Measurements from ENCODE around the gene RSL24D1. TPM values are rescaled to one million over a fixed set of nuclear protein-coding genes. Genes with fewer than 3 reads are reported as not detected.

The RSL24D1 gene
- polyA plus RNA-seq, result 10 to 100 TPM; 42.7 to 79.3 (median 78.3) TPM
- long read RNA-seq, donor 1, result 0 reads
- long read RNA-seq, donor 2, transcript RSL24D1-201 (6 exons, 2,015 nt), result major isoform, 27 of 35 reads
- long read RNA-seq, donor 2, partial matches to known transcripts, result 8 of 35 reads
- long read RNA-seq, donor 2, other reads (novel, unspliced or antisense), result 0 of 35 reads
- long read RNA-seq, donor 3, transcript RSL24D1-201 (6 exons, 2,015 nt), result major isoform, 27 of 47 reads
- long read RNA-seq, donor 3, partial matches to known transcripts, result 20 of 47 reads
- long read RNA-seq, donor 3, other reads (novel, unspliced or antisense), result 0 of 47 reads
- long read RNA-seq, donor 4, partial matches to known transcripts, result 0 of 1 reads
- long read RNA-seq, donor 4, other reads (novel, unspliced or antisense), result 0 of 1 reads
- long read RNA-seq, donor 5, transcript RSL24D1-201 (6 exons, 2,015 nt), result major isoform, 10 of 10 reads
- long read RNA-seq, donor 5, partial matches to known transcripts, result 0 of 10 reads
- long read RNA-seq, donor 5, other reads (novel, unspliced or antisense), result 0 of 10 reads
- long read RNA-seq, donor 6, transcript RSL24D1-201 (6 exons, 2,015 nt), result major isoform, 37 of 49 reads
- long read RNA-seq, donor 6, partial matches to known transcripts, result 12 of 49 reads
- long read RNA-seq, donor 6, other reads (novel, unspliced or antisense), result 0 of 49 reads
- long read RNA-seq, donor 7, transcript RSL24D1-201 (6 exons, 2,015 nt), result major isoform, 85 of 102 reads
- long read RNA-seq, donor 7, partial matches to known transcripts, result 17 of 102 reads
- long read RNA-seq, donor 7, other reads (novel, unspliced or antisense), result 0 of 102 reads
- long read RNA-seq, donor 8, partial matches to known transcripts, result 0 of 4 reads
- long read RNA-seq, donor 8, other reads (novel, unspliced or antisense), result 0 of 4 reads
- long read RNA-seq, donor 9, transcript RSL24D1-201 (6 exons, 2,015 nt), result major isoform, 10 of 10 reads
- long read RNA-seq, donor 9, partial matches to known transcripts, result 0 of 10 reads
- long read RNA-seq, donor 9, other reads (novel, unspliced or antisense), result 0 of 10 reads
- long read RNA-seq, donor 10, transcript RSL24D1-201 (6 exons, 2,015 nt), result major isoform, 82 of 97 reads
- long read RNA-seq, donor 10, partial matches to known transcripts, result 15 of 97 reads
- long read RNA-seq, donor 10, other reads (novel, unspliced or antisense), result 0 of 97 reads

GRCh38 chr15:55196458-55197361 is at the start of gene RSL24D1:
Gene RSL24D1, minus strand, starts transcription at chr15:55196941. Its CDS starts 51 bp downstream, at chr15:55196890.
- Histone ChIP-seq H3K4me3 (ENCODE audit: low read depth in 1 of 3, low read length in 3 of 3) (peak within 1 kb of the TSS; percentile 66 to 91 (median 74)), H3K9me3 (ENCODE audit: control insufficient read depth in 2 of 2, insufficient read depth in 1 of 2, low read depth in 1 of 2, low read length in 1 of 2) (no peaks in the 10 kb centered on the region), H3K36me3 (ENCODE audit: control insufficient read depth in 3 of 3, insufficient read depth in 2 of 3, low read depth in 1 of 3, low read length in 3 of 3) (peaks cover 0 to 1% (median 0%) of the 10 kb centered on the region in 3 donors), H3K27ac (ENCODE audit: low read depth in 1 of 3, low read length in 2 of 3) (peak within 1 kb of the TSS; percentile 88 to 95 (median 94)), H3K27me3 (ENCODE audit: control insufficient read depth in 3 of 3, insufficient read depth in 3 of 3, low read length in 3 of 3) (no peaks in the 10 kb centered on the region), H3K4me1 (ENCODE audit: control insufficient read depth in 3 of 3, insufficient read depth in 2 of 3, low read depth in 1 of 3, low read length in 2 of 3) (peaks cover 0 to 12% (median 4%) of the 10 kb centered on the region in 3 donors)
- DNase-seq (peak; percentile 98 to 99), FAIRE-seq (peak; percentile 55)
- WGBS, 3 donors, result 0 to 1% (median 0%) methylated on average over 62 of the region's 62 CpGs

- no peaks in the 10 kb centered on the region for H3K36me3 ChIP-seq (ENCODE audit: control insufficient read depth in 3 of 3, insufficient read depth in 2 of 3, low read depth in 1 of 3, low read length in 3 of 3)
- FAIRE-seq (no peak), DNase-seq (no peak)
- H3K9me3 ChIP-seq (ENCODE audit: control insufficient read depth in 2 of 2, insufficient read depth in 1 of 2, low read depth in 1 of 2, low read length in 1 of 2), result no peaks in the 10 kb centered on the region
- peaks cover 0 to 3% (median 2%) of the 10 kb centered on the region in 3 donors for H3K4me1 ChIP-seq (ENCODE audit: control insufficient read depth in 3 of 3, insufficient read depth in 2 of 3, low read depth in 1 of 3, low read length in 2 of 3)
- H3K4me3 ChIP-seq (ENCODE audit: low read depth in 1 of 3, low read length in 3 of 3), result no peak overlapping the region
- H3K27me3 ChIP-seq (ENCODE audit: control insufficient read depth in 3 of 3, insufficient read depth in 3 of 3, low read length in 3 of 3), result no peaks in the 10 kb centered on the region
- no peak overlapping the region for H3K27ac ChIP-seq (ENCODE audit: low read depth in 1 of 3, low read length in 2 of 3)
- WGBS, 3 donors, result 77 to 93% (median 80%) methylated on average over 4 of the region's 4 CpGs
These were observed 48.3 kb upstream of the RSL24D1 start for GRCh38 chr15:55245059-55245458.

GRCh38 chr15:55241891-55242290 is 45.1 kb upstream of the RSL24D1 start:
- Histone ChIP-seq H3K4me1 (ENCODE audit: control insufficient read depth in 3 of 3, insufficient read depth in 2 of 3, low read depth in 1 of 3, low read length in 2 of 3) (peaks cover 0 to 3% (median 0%) of the 10 kb centered on the region in 3 donors), H3K4me3 (ENCODE audit: low read depth in 1 of 3, low read length in 3 of 3) (no peak overlapping the region), H3K36me3 (ENCODE audit: control insufficient read depth in 3 of 3, insufficient read depth in 2 of 3, low read depth in 1 of 3, low read length in 3 of 3) (no peaks in the 10 kb centered on the region), H3K27me3 (ENCODE audit: control insufficient read depth in 3 of 3, insufficient read depth in 3 of 3, low read length in 3 of 3) (no peaks in the 10 kb centered on the region), H3K27ac (ENCODE audit: low read depth in 1 of 3, low read length in 2 of 3) (no peak overlapping the region), H3K9me3 (ENCODE audit: control insufficient read depth in 2 of 2, insufficient read depth in 1 of 2, low read depth in 1 of 2, low read length in 1 of 2) (no peaks in the 10 kb centered on the region)
- DNase-seq (no peak), FAIRE-seq (no peak)
- 2 to 73% (median 4%) methylated on average over 1 of the region's 1 CpG for WGBS, 3 donors

GRCh38 chr15:55241186-55241585 is 44.4 kb upstream of the RSL24D1 start:
- WGBS, 3 donors, result 78 to 100% (median 95%) methylated on average over 1 of the region's 1 CpG
- Histone ChIP-seq H3K36me3 (ENCODE audit: control insufficient read depth in 3 of 3, insufficient read depth in 2 of 3, low read depth in 1 of 3, low read length in 3 of 3) (no peaks in the 10 kb centered on the region), H3K27ac (ENCODE audit: low read depth in 1 of 3, low read length in 2 of 3) (no peak overlapping the region), H3K4me1 (ENCODE audit: control insufficient read depth in 3 of 3, insufficient read depth in 2 of 3, low read depth in 1 of 3, low read length in 2 of 3) (peaks cover 0 to 3% (median 0%) of the 10 kb centered on the region in 3 donors), H3K9me3 (ENCODE audit: control insufficient read depth in 2 of 2, insufficient read depth in 1 of 2, low read depth in 1 of 2, low read length in 1 of 2) (no peaks in the 10 kb centered on the region), H3K27me3 (ENCODE audit: control insufficient read depth in 3 of 3, insufficient read depth in 3 of 3, low read length in 3 of 3) (no peaks in the 10 kb centered on the region), H3K4me3 (ENCODE audit: low read depth in 1 of 3, low read length in 3 of 3) (no peak overlapping the region)
- DNase-seq (no peak), FAIRE-seq (no peak)

- no peaks in the 10 kb centered on the region for H3K27me3 ChIP-seq (ENCODE audit: control insufficient read depth in 3 of 3, insufficient read depth in 3 of 3, low read length in 3 of 3)
- H3K9me3 ChIP-seq (ENCODE audit: control insufficient read depth in 2 of 2, insufficient read depth in 1 of 2, low read depth in 1 of 2, low read length in 1 of 2), result no peaks in the 10 kb centered on the region
- 81 to 86% (median 82%) methylated on average over 3 of the region's 3 CpGs for WGBS, 3 donors
- no peak for FAIRE-seq
- peaks cover 0 to 3% (median 0%) of the 10 kb centered on the region in 3 donors for H3K4me1 ChIP-seq (ENCODE audit: control insufficient read depth in 3 of 3, insufficient read depth in 2 of 3, low read depth in 1 of 3, low read length in 2 of 3)
- DNase-seq, result no peak
- H3K36me3 ChIP-seq (ENCODE audit: control insufficient read depth in 3 of 3, insufficient read depth in 2 of 3, low read depth in 1 of 3, low read length in 3 of 3), result no peaks in the 10 kb centered on the region
- no peak overlapping the region for H3K4me3 ChIP-seq (ENCODE audit: low read depth in 1 of 3, low read length in 3 of 3)
- H3K27ac ChIP-seq (ENCODE audit: low read depth in 1 of 3, low read length in 2 of 3), result peak overlapping the region in 1 of 3 donors; percentile 32
These were observed 43.5 kb upstream of the RSL24D1 start for GRCh38 chr15:55240125-55240760.

- 84 to 93% (median 91%) methylated on average over 5 of the region's 5 CpGs for WGBS, 3 donors
- H3K4me3 ChIP-seq (ENCODE audit: low read depth in 1 of 3, low read length in 3 of 3), result no peak overlapping the region
- FAIRE-seq (no peak), DNase-seq (no peak)
- H3K27me3 ChIP-seq (ENCODE audit: control insufficient read depth in 3 of 3, insufficient read depth in 3 of 3, low read length in 3 of 3), result no peaks in the 10 kb centered on the region
- no peaks in the 10 kb centered on the region for H3K9me3 ChIP-seq (ENCODE audit: control insufficient read depth in 2 of 2, insufficient read depth in 1 of 2, low read depth in 1 of 2, low read length in 1 of 2)
- H3K27ac ChIP-seq (ENCODE audit: low read depth in 1 of 3, low read length in 2 of 3), result no peak overlapping the region
- H3K36me3 ChIP-seq (ENCODE audit: control insufficient read depth in 3 of 3, insufficient read depth in 2 of 3, low read depth in 1 of 3, low read length in 3 of 3), result no peaks in the 10 kb centered on the region
- no peaks in the 10 kb centered on the region for H3K4me1 ChIP-seq (ENCODE audit: control insufficient read depth in 3 of 3, insufficient read depth in 2 of 3, low read depth in 1 of 3, low read length in 2 of 3)
These were observed 42.8 kb upstream of the RSL24D1 start for GRCh38 chr15:55239440-55240124.

- Histone ChIP-seq H3K4me1 (ENCODE audit: control insufficient read depth in 3 of 3, insufficient read depth in 2 of 3, low read depth in 1 of 3, low read length in 2 of 3) (no peaks in the 10 kb centered on the region), H3K4me3 (ENCODE audit: low read depth in 1 of 3, low read length in 3 of 3) (no peak overlapping the region), H3K9me3 (ENCODE audit: control insufficient read depth in 2 of 2, insufficient read depth in 1 of 2, low read depth in 1 of 2, low read length in 1 of 2) (no peaks in the 10 kb centered on the region), H3K27ac (ENCODE audit: low read depth in 1 of 3, low read length in 2 of 3) (no peak overlapping the region), H3K36me3 (ENCODE audit: control insufficient read depth in 3 of 3, insufficient read depth in 2 of 3, low read depth in 1 of 3, low read length in 3 of 3) (no peaks in the 10 kb centered on the region), H3K27me3 (ENCODE audit: control insufficient read depth in 3 of 3, insufficient read depth in 3 of 3, low read length in 3 of 3) (no peaks in the 10 kb centered on the region)
- WGBS, 3 donors, result 91 to 96% (median 95%) methylated on average over 2 of the region's 2 CpGs
- DNase-seq (no peak), FAIRE-seq (no peak)
These were observed 42.1 kb upstream of the RSL24D1 start for GRCh38 chr15:55238877-55239276.
